Mesenchymal stem cell (in vitro differentiated cells and primary cell): ENCODE results near the gene CCL4. TPM values are rescaled to one million over a fixed set of nuclear protein-coding genes. Genes with fewer than 3 reads are reported as not detected.

Experiments used
- DNase-seq: peaks from one replicate; pipeline ENCODE4 v3.0.0-alpha.2; 2013
- H2AFZ ChIP-seq: one replicate; pipeline ENCODE4 v1.6.1; 2013; ENCODE audit warnings: low read depth, mild to moderate bottlenecking, control low read depth, inconsistent platforms, low read length, moderate library complexity
- H2AK5ac ChIP-seq: 2 replicates; pipeline ENCODE4 v1.6.1; 2013; ENCODE audit warnings: low read length, moderate library complexity, mild to moderate bottlenecking, inconsistent platforms; ENCODE audit not compliant: severe bottlenecking
- H2BK120ac ChIP-seq: one replicate; pipeline ENCODE4 v1.6.1; 2013; ENCODE audit warnings: low read depth, mild to moderate bottlenecking, inconsistent platforms, low read length, moderate library complexity
- H2BK12ac ChIP-seq, 2 experiments: one replicate each; pipeline ENCODE4 v1.6.1; 2013; ENCODE audit warnings: inconsistent platforms in 2 of 2, low read length in 2 of 2, mild to moderate bottlenecking in 2 of 2, moderate library complexity in 2 of 2, control low read depth in 1 of 2
- H2BK15ac ChIP-seq: one replicate; pipeline ENCODE4 v1.6.1; 2013; ENCODE audit warnings: mild to moderate bottlenecking, low read depth, inconsistent platforms; ENCODE audit not compliant: poor library complexity, severe bottlenecking
- H2BK5ac ChIP-seq: 2 replicates; pipeline ENCODE4 v1.6.1; 2013; ENCODE audit warnings: low read depth, mild to moderate bottlenecking, low read length, control low read depth, inconsistent platforms; ENCODE audit not compliant: poor library complexity, severe bottlenecking
- H3K14ac ChIP-seq, 2 experiments: one replicate each; pipeline ENCODE4 v1.6.1; 2013; ENCODE audit warnings: inconsistent platforms in 2 of 2, low read length in 2 of 2, control low read depth in 1 of 2, mild to moderate bottlenecking in 1 of 2, moderate library complexity in 1 of 2
- H3K18ac ChIP-seq, 2 experiments: one replicate each; pipeline ENCODE4 v1.6.1; 2013; ENCODE audit warnings: inconsistent platforms in 2 of 2, low read length in 2 of 2, control low read depth in 1 of 2, low read depth in 1 of 2, mild to moderate bottlenecking in 1 of 2
- H3K23ac ChIP-seq, 2 experiments: one replicate each; pipeline ENCODE4 v1.6.1; 2013; ENCODE audit warnings: inconsistent platforms in 2 of 2, low read length in 2 of 2, mild to moderate bottlenecking in 2 of 2, moderate library complexity in 2 of 2, control low read depth in 1 of 2
- H3K27ac ChIP-seq: 2 replicates; pipeline ENCODE4 v1.5.1; 2013; ENCODE audit warnings: mild to moderate bottlenecking, moderate library complexity, low read length, control low read depth, inconsistent platforms; ENCODE audit not compliant: poor library complexity, severe bottlenecking
- H3K27me3 ChIP-seq, 2 experiments: 2 replicates each; pipeline versions ENCODE4 v1.6.1 to v1.7.0; 2013; ENCODE audit warnings: low read length in 2 of 2, mild to moderate bottlenecking in 2 of 2, moderate library complexity in 2 of 2, control low read depth in 1 of 2, inconsistent platforms in 1 of 2; ENCODE audit not compliant: control insufficient read depth in 1 of 2, insufficient read depth in 1 of 2
- H3K36me3 ChIP-seq, 2 experiments: 2 replicates each; pipeline versions ENCODE4 v1.6.1 to v1.7.0; 2013; ENCODE audit warnings: low read length in 2 of 2, control low read depth in 1 of 2, inconsistent platforms in 1 of 2, low read depth in 1 of 2, mild to moderate bottlenecking in 1 of 2; ENCODE audit not compliant: insufficient read depth in 2 of 2, control insufficient read depth in 1 of 2
- H3K4ac ChIP-seq, 2 experiments: one replicate each; pipeline ENCODE4 v1.6.1; 2013; ENCODE audit warnings: inconsistent platforms in 2 of 2, low read length in 2 of 2, mild to moderate bottlenecking in 2 of 2, moderate library complexity in 2 of 2, control low read depth in 1 of 2, low read depth in 1 of 2
- H3K4me1 ChIP-seq: 2 replicates; pipeline ENCODE4 v1.6.1; 2013; ENCODE audit warnings: low read depth, low read length, control low read depth; ENCODE audit not compliant: control insufficient read depth, insufficient read depth
- H3K4me2 ChIP-seq: 2 replicates; pipeline ENCODE4 v1.6.1; 2013; ENCODE audit warnings: low read length, mild to moderate bottlenecking, inconsistent platforms; ENCODE audit not compliant: poor library complexity, severe bottlenecking
- H3K4me3 ChIP-seq, 2 experiments: 2 replicates each; pipeline versions ENCODE4 v1.5.1 to v1.7.0; 2013; ENCODE audit warnings: low read length in 2 of 2, mild to moderate bottlenecking in 2 of 2, control low read depth in 1 of 2, low read depth in 1 of 2; ENCODE audit not compliant: insufficient read depth in 1 of 2
- H3K79me1 ChIP-seq: replicated peaks from 2 replicates; pipeline ENCODE4 v1.6.1; 2013; ENCODE audit warnings: mild to moderate bottlenecking, control low read depth, low read length, inconsistent platforms; ENCODE audit not compliant: poor library complexity, severe bottlenecking
- H3K9ac ChIP-seq: 2 replicates; pipeline ENCODE4 v1.7.0; 2013; ENCODE audit warnings: mild to moderate bottlenecking, low read length, moderate library complexity
- H3K9me3 ChIP-seq: 2 replicates; pipeline ENCODE4 v1.7.0; 2013; ENCODE audit warnings: mild to moderate bottlenecking, low read length; ENCODE audit not compliant: control insufficient read depth
- H4K8ac ChIP-seq: one replicate; pipeline ENCODE4 v1.6.1; 2013; ENCODE audit warnings: inconsistent platforms, mild to moderate bottlenecking, low read length, moderate library complexity
- H4K91ac ChIP-seq: one replicate; pipeline ENCODE4 v1.6.1; 2013; ENCODE audit warnings: mild to moderate bottlenecking, low read length, inconsistent platforms
- WGBS: methylation state at CpG from one replicate; pipeline ENCODE4 v1.1.7; 2013; ENCODE audit warnings: mixed read lengths; 5-methylcytosine and 5-hydroxymethylcytosine counted together
- small RNA-seq: library from polyadenylated mRNA; stranded (forward); fragments of <200 nt; extraction: miRNeasy Mini kit (QIAGEN cat#:217004); gene quantifications from one replicate; pipeline ENCODE3, GENCODE V24; 2013; ENCODE audit warnings: low read depth

The CCL4 gene

GRCh38 chr17:36152639-36153120 lies 49.1 kb downstream of the CCL4 start:
- Histone ChIP-seq H3K79me1 (no peaks in the 10 kb centered on the region), H3K23ac (no peak overlapping the region), H3K4me2 (no peak overlapping the region), H3K27me3 (peaks cover under 1 to 35% of the 10 kb centered on the region in 2 experiments), H2BK5ac (no peak overlapping the region), H2AFZ (no peak overlapping the region), H3K9me3 (no peaks in the 10 kb centered on the region), H3K36me3 (no peaks in the 10 kb centered on the region), H3K4me3 (no peak overlapping the region), H3K27ac (no peak overlapping the region), H2AK5ac (no peak overlapping the region), H3K14ac (no peak overlapping the region), H3K4ac (no peak overlapping the region), H3K9ac (no peak overlapping the region), H4K91ac (no peak overlapping the region), H2BK12ac (no peak overlapping the region), H2BK120ac (no peak overlapping the region), H4K8ac (no peak overlapping the region), H3K18ac (no peak overlapping the region), H3K4me1 (no peaks in the 10 kb centered on the region), H2BK15ac (no peak overlapping the region)
- DNase-seq = no peak
- WGBS = 88% methylated on average over 8 of the region's 8 CpGs

GRCh38 chr17:36153895-36154610 lies 50.4 kb downstream of the CCL4 start:
- Histone ChIP-seq H3K27me3 (peaks cover 0 to 38% of the 10 kb centered on the region in 2 experiments), H3K79me1 (no peaks in the 10 kb centered on the region), H3K14ac (no peak overlapping the region), H2BK120ac (no peak overlapping the region), H3K27ac (no peak overlapping the region), H4K8ac (no peak overlapping the region), H4K91ac (no peak overlapping the region), H2BK15ac (no peak overlapping the region), H3K4ac (no peak overlapping the region), H2AFZ (no peak overlapping the region), H2AK5ac (no peak overlapping the region), H3K4me3 (no peak overlapping the region), H3K23ac (no peak overlapping the region), H3K36me3 (no peaks in the 10 kb centered on the region), H3K9ac (no peak overlapping the region), H2BK5ac (no peak overlapping the region), H3K9me3 (no peaks in the 10 kb centered on the region), H3K18ac (no peak overlapping the region), H2BK12ac (no peak overlapping the region), H3K4me1 (no peaks in the 10 kb centered on the region), H3K4me2 (no peak overlapping the region)
- WGBS = 72% methylated on average over 7 of the region's 10 CpGs
- DNase-seq = no peak

Small RNAs within 50 kb of the gene (small RNA-seq; reads per million reads assigned to genes)
- not detected for gene RN7SL301P
